Mucosa of gallbladder (tissue), 1 donor: Measurements from ENCODE around the gene OR4K5. TPM values are rescaled to one million over a fixed set of nuclear protein-coding genes. Genes with fewer than 3 reads are reported as not detected.

ENCODE experiments used
- total RNA-seq: library from RNA; stranded (reverse); gene quantifications from one replicate; pipeline ENCODE4 v1.2.1, GENCODE V29; 2021
- donor health status: DM: no; HTN: no; CAD: no.

The OR4K5 gene
- total RNA-seq, 1 donor from 2014 or later: not detected

Other genes with a start within 250 kb of the OR4K5 start
- gene OR11H2, start 206.7 kb upstream of the OR4K5 start, total RNA-seq: not detected
- not detected for gene OR4Q3, start 177.0 kb upstream of the OR4K5 start, total RNA-seq
- gene OR4M1, start 147.1 kb upstream of the OR4K5 start, total RNA-seq: not detected
- gene OR4N2, start 116.8 kb upstream of the OR4K5 start, total RNA-seq: not detected
- gene OR4K2, start 45.5 kb upstream of the OR4K5 start, total RNA-seq: not detected
- gene OR4K1, start 10.3 kb downstream of the OR4K5 start, total RNA-seq: not detected
- gene OR4K15, start 55.0 kb downstream of the OR4K5 start, total RNA-seq: not detected
- not detected for gene OR4Q2, start 81.6 kb downstream of the OR4K5 start, total RNA-seq
- gene OR4K14, start 98.7 kb downstream of the OR4K5 start, total RNA-seq: not detected
- not detected for gene OR4K13, start 115.4 kb downstream of the OR4K5 start, total RNA-seq
- not detected for gene OR4L1, start 139.4 kb downstream of the OR4K5 start, total RNA-seq
- gene OR4K17, start 190.1 kb downstream of the OR4K5 start, total RNA-seq: not detected
- not detected for gene OR4N5, start 218.2 kb downstream of the OR4K5 start, total RNA-seq